Thyroid gland (tissue), 4 donors: Measurements from ENCODE around the gene ZNF516.

Experiments used
- POLR2A ChIP-seq, 2 donors: fragments of 450-650 bp; IDR thresholded peaks; one replicate each; pipeline ENCODE4 v1.6.1; 2017; ENCODE audit warnings: antibody characterized with exemption in 2 of 2, mild to moderate bottlenecking in 2 of 2, moderate library complexity in 1 of 2
- TF ChIP-seq, protein P1 (sequence below), 6 experiments: fragments of 200-600 bp in 3 of 6; fragments of 450-650 bp in 3 of 6; sonication (generic) in 3 of 6; IDR thresholded peaks; one replicate each; pipeline ENCODE4 v1.5.1; 2016 to 2019; ENCODE audit warnings: antibody characterized with exemption in 6 of 6, mild to moderate bottlenecking in 2 of 6, inconsistent platforms in 1 of 6, moderate library complexity in 1 of 6

- TF ChIP-seq, protein P1, sequence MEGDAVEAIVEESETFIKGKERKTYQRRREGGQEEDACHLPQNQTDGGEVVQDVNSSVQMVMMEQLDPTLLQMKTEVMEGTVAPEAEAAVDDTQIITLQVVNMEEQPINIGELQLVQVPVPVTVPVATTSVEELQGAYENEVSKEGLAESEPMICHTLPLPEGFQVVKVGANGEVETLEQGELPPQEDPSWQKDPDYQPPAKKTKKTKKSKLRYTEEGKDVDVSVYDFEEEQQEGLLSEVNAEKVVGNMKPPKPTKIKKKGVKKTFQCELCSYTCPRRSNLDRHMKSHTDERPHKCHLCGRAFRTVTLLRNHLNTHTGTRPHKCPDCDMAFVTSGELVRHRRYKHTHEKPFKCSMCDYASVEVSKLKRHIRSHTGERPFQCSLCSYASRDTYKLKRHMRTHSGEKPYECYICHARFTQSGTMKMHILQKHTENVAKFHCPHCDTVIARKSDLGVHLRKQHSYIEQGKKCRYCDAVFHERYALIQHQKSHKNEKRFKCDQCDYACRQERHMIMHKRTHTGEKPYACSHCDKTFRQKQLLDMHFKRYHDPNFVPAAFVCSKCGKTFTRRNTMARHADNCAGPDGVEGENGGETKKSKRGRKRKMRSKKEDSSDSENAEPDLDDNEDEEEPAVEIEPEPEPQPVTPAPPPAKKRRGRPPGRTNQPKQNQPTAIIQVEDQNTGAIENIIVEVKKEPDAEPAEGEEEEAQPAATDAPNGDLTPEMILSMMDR (IDR thresholded peaks at IDR 0.05) = no peak
- TF ChIP-seq POLR2A (IDR thresholded peaks at IDR 0.05) = no peak
These were observed 155.8 kb downstream of the ZNF516 start for GRCh38 chr18:76339246-76339620.
